ENCODE results near the gene EFHD2. TPM values are rescaled to one million over a fixed set of nuclear protein-coding genes. Genes with fewer than 3 reads are reported as not detected.
"Not testable (repeated sequence)": the region's sequence is repeated elsewhere in the genome, so short reads cannot be mapped to it uniquely, and the experiment has no call there.

The EFHD2 gene
- total RNA-seq, 4 donors from 2014 or later, result 47.5 to 79.5 (median 61.0) TPM

DNA sequence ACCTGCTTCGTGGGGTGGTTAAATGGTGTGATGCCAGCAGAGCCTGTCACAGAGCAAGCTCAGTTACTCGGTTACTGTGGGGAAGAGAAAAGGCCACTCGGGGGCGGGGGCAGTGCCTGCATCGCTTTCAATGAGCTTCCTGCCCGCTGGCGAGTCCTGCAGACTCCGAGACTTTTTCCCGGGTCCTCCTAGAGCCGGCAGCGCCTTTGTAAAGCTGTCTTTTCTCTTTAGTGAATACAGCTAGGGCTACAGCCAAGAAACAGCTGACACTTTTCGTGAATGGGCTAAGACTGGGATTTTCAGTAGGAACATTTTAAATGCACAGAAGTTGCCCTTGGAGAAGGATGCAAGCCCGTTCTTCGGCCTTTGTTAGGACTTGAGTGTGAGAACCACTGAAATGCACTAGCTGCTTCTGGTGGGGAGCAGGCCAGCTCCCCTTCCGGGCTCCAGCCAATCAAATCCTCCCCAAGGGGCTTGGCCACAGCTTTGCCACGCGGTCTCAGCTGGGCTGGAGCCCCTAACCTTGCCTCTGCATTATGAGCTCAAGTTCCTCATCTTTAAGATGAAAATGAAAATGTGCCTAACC, 23.4 kb upstream of the EFHD2 start:
- no peaks in the 10 kb centered on the region for H3K36me3 ChIP-seq
- H3K27ac ChIP-seq, result no peak overlapping the region
- WGBS, 2 donors, result 14 to 18% methylated on average over 11 to 13 of the region's 17 CpGs
- DNase-seq, result no peak
- intact Hi-C loops (cut with DNase I), result no loop called here
- TF ChIP-seq POLR2A (IDR thresholded peaks at IDR 0.05) (no peak), CTCF (IDR thresholded peaks at IDR 0.05) (no peak)
- H3K9me3 ChIP-seq, result no peaks in the 10 kb centered on the region
- H3K4me1 ChIP-seq, result peaks cover 6 to 20% (median 10%) of the 10 kb centered on the region in 3 donors
- peak overlapping the region in 1 of 4 donors; percentile 33 for H3K4me3 ChIP-seq
- H3K27me3 ChIP-seq, result peaks cover 0 to 16% (median 0%) of the 10 kb centered on the region in 4 donors

GRCh38 chr1:15388201-15388880, 21.3 kb upstream of the EFHD2 start:
- peaks cover 6 to 20% (median 10%) of the 10 kb centered on the region in 3 donors for H3K4me1 ChIP-seq
- 84 to 87% methylated on average over 10 to 11 of the region's 15 CpGs for WGBS, 2 donors
- no peaks in the 10 kb centered on the region for H3K9me3 ChIP-seq
- TF ChIP-seq CTCF (IDR thresholded peaks at IDR 0.05) (no peak), POLR2A (IDR thresholded peaks at IDR 0.05) (no peak)
- H3K27ac ChIP-seq, result no peak overlapping the region
- no peak for DNase-seq
- no peak overlapping the region for H3K4me3 ChIP-seq
- peaks cover 0 to 16% (median 0%) of the 10 kb centered on the region in 4 donors for H3K27me3 ChIP-seq
- H3K36me3 ChIP-seq, result no peaks in the 10 kb centered on the region
- intact Hi-C loops (cut with DNase I), result no loop called here

- H3K4me1 ChIP-seq, result peaks cover 6 to 12% (median 6%) of the 10 kb centered on the region in 3 donors
Observed at GRCh38 chr1:15389828-15390227, 19.9 kb upstream of the EFHD2 start.

GRCh38 chr1:15390667-15391066, 19.0 kb upstream of the EFHD2 start:
- Histone ChIP-seq H3K27me3 (peaks cover 0 to 12% (median 0%) of the 10 kb centered on the region in 4 donors), H3K9me3 (no peaks in the 10 kb centered on the region), H3K36me3 (no peaks in the 10 kb centered on the region), H3K4me3 (no peak overlapping the region), H3K4me1 (peaks cover 6 to 12% (median 6%) of the 10 kb centered on the region in 3 donors), H3K27ac (no peak overlapping the region)
- no peak for DNase-seq
- 88 to 100% methylated on average over 1 to 6 of the region's 8 CpGs for WGBS, 2 donors
- TF ChIP-seq POLR2A (IDR thresholded peaks at IDR 0.05) (no peak), CTCF (IDR thresholded peaks at IDR 0.05) (no peak)
- intact Hi-C loops (cut with DNase I), result no loop called here

More at GRCh38 chr1:15389828-15390227, 19.9 kb upstream of the EFHD2 start:
- intact Hi-C loops (cut with DNase I); DNase-seq; H3K9me3 ChIP-seq; H3K36me3 ChIP-seq; H3K4me3 ChIP-seq; H3K27ac ChIP-seq: not testable (repeated sequence)
- peaks cover 0 to 16% (median 0%) of the 10 kb centered on the region in 4 donors for H3K27me3 ChIP-seq
- WGBS, 2 donors, result 86 to 89% methylated on average over 5 of the region's 8 CpGs

DNA sequence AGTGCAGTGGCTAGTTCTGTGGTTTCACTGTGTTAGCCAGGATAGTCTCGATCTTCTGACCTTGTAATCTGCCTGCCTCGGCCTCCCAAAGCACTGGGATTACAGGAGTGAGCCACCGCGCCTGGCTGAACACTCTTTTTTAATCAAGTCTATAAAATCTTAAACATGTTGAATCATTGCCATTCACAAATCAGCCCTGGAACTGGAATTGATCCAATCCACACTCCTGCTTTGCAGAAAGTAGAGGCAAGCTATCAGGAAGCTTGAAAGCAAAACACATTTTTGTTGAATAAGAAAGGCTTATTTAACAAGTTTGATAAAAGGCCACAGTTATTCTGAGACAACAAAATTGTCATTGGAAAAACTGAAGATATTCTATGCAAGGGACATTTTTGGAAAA, 18.3 kb upstream of the EFHD2 start:
- Histone ChIP-seq H3K4me1 (peaks cover under 1 to 5% (median 1%) of the 10 kb centered on the region in 3 donors), H3K36me3 (no peaks in the 10 kb centered on the region), H3K27me3 (peaks cover 0 to 6% (median 0%) of the 10 kb centered on the region in 4 donors), H3K9me3 (no peaks in the 10 kb centered on the region), H3K4me3 (no peak overlapping the region), H3K27ac (no peak overlapping the region)
- no peak for DNase-seq
- WGBS, 2 donors, result 64 to 67% methylated on average over 3 to 4 of the region's 4 CpGs
- TF ChIP-seq POLR2A (IDR thresholded peaks at IDR 0.05), result no peak
- no peak for TF ChIP-seq CTCF (IDR thresholded peaks at IDR 0.05)
- intact Hi-C loops (cut with DNase I), result no loop called here
